Tibial nerve (tissue), 3 donors: ENCODE measurements around the gene EYS.

ENCODE experiments used
- CTCF ChIP-seq, 5 experiments: fragments of 200-600 bp in 3 of 5; fragments of 450-650 bp in 2 of 5; sonication (generic) in 3 of 5; IDR thresholded peaks; one replicate each; pipeline ENCODE4 v1.5.1; 2016 to 2019; ENCODE audit warnings: antibody characterized with exemption in 5 of 5, mild to moderate bottlenecking in 3 of 5, moderate library complexity in 2 of 5
- POLR2A ChIP-seq, 2 donors: fragments of 450-650 bp; IDR thresholded peaks; one replicate each; pipeline ENCODE4 v1.6.1; 2017; ENCODE audit warnings: antibody characterized with exemption in 2 of 2, mild to moderate bottlenecking in 2 of 2, moderate library complexity in 2 of 2

GRCh38 chr6:63947792-63948529 lies 1759.1 kb downstream of the EYS start:
- TF ChIP-seq CTCF (IDR thresholded peaks at IDR 0.05) (no peak), POLR2A (IDR thresholded peaks at IDR 0.05) (no peak)
